Measurements from ENCODE around the gene SLC28A2.

GRCh38 chr15:45242289-45242688 is 9.7 kb upstream of the SLC28A2 start:
- TF ChIP-seq TAF1 (IDR thresholded peaks at IDR 0.05; ENCODE audit: borderline replicate concordance, insufficient read depth, low read length) = no peak
- TF ChIP-seq SIN3A (IDR thresholded peaks at IDR 0.05; ENCODE audit: borderline replicate concordance, insufficient read depth, low read length) = no peak
- TF ChIP-seq POLR2AphosphoS5 (IDR thresholded peaks at IDR 0.05; ENCODE audit: low read depth, low read length) = no peak
- TF ChIP-seq, protein P1, sequence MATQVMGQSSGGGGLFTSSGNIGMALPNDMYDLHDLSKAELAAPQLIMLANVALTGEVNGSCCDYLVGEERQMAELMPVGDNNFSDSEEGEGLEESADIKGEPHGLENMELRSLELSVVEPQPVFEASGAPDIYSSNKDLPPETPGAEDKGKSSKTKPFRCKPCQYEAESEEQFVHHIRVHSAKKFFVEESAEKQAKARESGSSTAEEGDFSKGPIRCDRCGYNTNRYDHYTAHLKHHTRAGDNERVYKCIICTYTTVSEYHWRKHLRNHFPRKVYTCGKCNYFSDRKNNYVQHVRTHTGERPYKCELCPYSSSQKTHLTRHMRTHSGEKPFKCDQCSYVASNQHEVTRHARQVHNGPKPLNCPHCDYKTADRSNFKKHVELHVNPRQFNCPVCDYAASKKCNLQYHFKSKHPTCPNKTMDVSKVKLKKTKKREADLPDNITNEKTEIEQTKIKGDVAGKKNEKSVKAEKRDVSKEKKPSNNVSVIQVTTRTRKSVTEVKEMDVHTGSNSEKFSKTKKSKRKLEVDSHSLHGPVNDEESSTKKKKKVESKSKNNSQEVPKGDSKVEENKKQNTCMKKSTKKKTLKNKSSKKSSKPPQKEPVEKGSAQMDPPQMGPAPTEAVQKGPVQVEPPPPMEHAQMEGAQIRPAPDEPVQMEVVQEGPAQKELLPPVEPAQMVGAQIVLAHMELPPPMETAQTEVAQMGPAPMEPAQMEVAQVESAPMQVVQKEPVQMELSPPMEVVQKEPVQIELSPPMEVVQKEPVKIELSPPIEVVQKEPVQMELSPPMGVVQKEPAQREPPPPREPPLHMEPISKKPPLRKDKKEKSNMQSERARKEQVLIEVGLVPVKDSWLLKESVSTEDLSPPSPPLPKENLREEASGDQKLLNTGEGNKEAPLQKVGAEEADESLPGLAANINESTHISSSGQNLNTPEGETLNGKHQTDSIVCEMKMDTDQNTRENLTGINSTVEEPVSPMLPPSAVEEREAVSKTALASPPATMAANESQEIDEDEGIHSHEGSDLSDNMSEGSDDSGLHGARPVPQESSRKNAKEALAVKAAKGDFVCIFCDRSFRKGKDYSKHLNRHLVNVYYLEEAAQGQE (IDR thresholded peaks at IDR 0.05; ENCODE audit: insufficient read depth in 1 of 2, low read depth in 2 of 2, low read length in 2 of 2) = no peak

Data from PFSK-1 (cell line).